Activated T-cell treated with anti-CD3 and anti-CD28 coated beads, Interleukin-2, amount 50 U/mL, for 48 hours (primary cell): Measurements from ENCODE around the gene HELZ2.
"Not testable (repeated sequence)": the region's sequence is repeated elsewhere in the genome, so short reads cannot be mapped to it uniquely, and the experiment has no call there.

Experiments
- DNase-seq, 2 experiments: peaks; one replicate each; pipeline ENCODE4 v3.0.0-alpha.2; 2020

The HELZ2 gene

DNA sequence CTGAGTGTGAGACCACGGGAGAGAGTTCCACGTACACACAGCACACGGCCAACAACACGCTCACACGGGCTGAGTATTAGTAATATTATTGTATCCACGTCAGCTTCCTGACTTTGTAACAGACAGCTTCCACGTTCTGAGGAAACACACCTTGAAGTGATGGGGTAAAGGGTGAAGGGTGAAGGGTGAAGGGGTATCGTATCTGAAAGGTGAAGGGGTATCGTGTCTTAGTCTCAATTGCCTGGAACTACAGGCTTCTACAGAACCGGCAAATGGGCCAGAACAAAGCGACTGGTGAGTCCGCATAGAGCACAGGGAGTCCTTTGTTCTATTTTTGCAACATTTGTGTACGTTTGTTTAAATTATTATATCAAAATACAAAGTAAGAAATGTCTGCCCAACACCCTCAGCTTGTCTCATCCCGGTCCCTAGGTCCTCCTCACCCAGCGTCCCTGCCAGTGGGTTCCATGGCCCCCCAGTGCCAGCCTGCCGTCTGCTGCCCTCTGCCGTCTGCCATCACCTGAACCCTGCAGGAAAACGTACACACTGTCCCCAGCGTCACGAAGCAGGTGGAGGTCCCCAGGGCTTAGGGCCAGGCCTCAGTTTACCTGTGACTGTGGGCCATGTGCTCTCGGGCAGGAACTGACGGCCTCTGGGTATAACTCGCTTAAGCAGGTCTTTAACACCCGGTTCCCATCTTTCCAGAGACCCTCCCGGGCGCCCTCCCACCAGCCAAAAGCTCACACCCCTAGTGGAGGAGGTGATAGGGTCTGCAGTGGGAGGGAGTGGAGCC, 4.4 kb upstream of the HELZ2 start:
- no peak for DNase-seq

DNA sequence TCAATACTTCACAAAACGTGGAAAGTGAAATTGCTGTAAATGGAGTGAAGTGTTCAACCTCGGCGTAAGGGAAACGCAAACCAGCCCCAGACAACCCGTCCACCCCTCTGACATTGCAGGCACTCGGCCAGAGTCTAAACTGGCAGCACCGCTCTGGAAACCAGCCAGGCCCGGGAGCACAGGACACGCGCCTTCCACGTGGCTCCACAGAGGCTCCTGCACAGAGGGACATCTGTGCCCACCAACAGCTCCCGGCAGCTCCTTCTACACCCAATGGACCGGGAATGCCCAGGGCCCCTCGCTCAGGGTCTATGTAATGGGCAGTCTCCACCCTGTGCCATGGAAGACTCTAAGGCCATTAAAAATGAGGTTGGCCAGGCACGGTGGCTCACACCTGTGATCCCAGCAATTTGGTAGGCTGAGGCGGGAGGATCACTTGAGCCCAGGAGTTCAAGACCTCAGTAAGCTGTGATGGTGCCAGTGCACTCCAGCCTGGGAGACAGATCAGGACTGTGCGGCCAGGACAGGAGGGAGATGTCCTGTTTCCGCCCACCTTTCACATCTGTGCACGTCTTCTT, 3.4 kb upstream of the HELZ2 start:
- no peak for DNase-seq

DNA sequence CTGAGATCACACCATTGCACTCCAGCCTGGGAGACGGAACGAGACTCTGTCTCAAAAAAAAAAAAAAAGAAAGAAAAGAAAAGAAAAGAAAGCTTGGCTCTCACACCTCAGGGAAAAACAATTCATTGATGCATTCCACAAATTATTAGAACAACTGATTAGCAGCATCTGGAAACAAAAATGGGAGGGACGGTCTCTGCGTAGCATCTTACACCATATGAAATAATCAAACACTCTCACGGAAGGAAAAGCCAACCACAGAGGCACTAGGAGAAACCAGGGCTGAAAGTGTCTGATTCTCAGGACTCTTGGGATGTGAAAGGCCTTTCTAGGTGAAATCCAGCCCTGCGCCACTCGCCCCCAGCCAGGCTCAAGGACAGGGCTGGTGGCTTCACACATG, 2.3 kb upstream of the HELZ2 start:
- no peak for DNase-seq

DNA sequence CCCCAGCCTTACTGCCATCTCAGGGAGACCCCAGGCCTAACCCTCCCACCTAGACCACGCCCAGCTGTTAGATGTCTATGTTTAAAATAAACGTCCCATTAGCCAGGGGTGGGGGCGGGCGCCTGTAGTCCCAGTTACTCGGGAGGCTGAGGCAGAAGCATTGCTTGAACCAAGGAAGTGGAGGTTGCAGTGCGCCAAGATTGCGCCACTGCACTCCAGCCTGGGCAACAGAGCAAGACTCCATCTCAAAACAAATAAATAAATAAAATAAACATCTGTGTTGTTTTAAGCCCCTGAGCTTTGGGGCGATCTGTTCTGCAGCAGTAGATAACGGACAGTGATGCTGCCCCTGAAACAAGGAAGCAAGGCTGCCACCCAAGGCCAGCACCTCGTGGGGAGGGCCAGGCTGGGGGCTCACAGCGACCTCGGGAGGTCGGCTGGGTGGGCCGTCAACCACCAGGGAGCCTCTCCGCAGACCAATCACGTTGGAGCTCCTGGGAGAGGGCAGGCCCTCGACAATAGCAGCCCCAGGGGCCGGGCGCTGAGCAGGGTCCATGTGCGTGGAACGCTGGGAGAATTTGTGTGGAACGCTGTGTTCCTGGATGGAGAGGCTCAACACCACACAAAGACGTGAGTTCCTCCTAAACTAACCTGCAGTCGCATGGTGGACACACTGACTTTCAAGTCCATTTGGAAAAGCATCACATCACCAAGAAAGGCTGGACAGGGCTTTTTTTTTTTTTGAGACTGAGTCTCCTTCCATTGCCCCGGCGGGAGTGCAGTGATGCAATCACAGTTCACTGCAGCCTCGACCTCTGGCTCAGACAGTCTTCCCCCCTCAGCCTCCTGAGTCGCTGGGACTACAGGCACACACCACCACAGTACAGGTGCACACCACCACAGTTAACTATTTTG, 1.0 kb upstream of the HELZ2 start:
- DNase-seq: no peak

DNA sequence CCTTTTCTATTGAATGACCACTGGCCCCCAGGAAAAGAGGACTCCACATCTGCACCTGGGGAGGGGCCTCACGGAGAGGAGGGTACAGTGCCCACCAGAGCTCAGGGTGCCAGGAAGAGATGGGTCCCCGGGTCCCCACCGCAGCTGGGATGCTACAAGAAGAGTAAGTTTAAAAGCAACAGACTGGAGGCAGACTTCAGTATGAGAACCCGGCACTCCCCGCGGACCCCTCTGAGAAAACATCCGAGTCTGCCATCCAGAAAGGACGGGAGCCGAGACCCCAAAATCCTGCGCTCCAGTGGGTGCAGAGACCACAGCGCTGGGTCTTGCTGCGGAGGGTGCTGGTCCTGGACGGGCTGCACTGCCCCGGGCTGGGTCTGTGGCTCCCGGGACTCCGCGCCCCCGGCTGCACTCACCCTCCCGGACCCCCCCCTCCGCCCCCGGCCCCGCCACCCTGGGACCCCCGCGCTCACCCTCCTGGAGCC, 350 bp downstream of the HELZ2 start:
- DNase-seq: no peak

DNA sequence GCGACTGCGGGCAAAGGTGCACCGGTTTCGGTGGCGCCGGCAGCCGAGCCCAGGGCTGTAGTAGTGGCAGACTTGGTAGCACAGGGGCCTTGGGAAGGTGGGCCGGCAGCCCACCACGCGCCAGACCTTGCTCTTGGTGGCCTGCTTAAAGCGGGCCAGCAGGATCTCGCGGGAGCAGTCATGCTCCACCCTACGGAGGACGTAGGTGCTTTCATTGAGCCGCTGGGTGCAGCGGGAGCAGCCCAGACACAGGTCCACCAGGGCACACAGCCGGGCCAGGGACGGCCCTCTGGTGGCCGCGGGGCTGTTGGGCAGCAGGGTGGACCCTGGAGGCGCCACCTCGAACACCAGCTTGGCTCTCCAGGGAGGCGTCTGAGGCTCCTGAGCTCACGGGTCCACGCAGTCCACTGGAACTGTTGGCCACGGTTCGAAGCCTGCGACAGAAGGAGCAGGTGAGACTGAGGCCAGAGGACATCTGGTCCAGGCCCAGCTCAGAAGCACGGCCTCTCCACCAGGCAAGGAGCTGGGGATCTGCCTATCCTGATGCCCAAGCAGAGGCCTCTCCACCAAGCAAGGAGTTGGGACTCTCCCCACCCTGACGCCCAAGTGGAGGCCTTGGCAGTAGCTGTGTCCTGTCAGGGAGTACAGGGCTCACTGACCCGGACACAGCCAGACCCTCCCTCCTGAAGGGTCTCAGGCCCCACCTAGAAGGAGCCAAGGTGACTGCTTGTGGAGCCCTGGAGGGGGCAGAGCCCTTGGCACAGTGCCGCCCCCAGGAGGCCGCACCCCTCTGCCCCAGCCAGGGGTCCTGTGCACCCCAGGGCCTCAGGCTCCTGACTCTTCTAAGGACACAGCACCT, 1.0 kb downstream of the HELZ2 start:
- DNase-seq: no peak

DNA sequence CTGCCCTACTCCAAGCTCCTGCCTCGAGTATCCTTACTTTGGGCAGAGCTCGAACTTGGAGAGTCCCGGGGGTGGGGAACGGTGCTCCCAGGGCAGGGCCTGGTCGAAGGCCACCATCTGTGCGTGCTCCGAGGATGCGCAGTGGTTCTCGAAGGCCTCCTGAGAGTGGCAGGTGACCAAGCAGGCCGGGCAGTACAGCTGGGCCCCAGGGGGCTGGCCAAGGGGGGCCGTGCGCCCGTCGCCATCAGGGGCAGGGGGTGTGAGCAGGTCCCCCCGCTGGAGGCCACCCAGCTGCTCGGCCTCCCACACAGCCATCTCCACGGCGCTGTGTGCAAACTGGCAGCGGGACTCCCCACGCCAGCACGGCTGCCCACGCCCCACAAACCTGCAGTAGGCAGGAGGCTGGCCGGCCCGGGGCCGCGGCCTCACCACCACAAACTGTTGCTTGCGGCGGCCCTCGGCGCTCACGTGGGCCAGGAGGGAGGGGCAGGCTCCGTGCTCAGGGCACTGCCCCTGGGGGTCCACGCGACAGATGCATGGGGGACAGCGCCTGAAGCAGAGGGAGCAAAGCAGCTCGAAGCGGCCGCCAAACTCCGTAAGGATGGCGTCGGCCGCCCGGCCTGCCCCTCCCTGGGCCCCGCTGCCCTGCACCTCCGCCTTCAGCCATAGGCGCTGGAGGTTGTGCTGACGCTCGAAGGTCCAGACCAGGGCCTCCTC, 1.8 kb downstream of the HELZ2 start:
- DNase-seq: no peak

DNA sequence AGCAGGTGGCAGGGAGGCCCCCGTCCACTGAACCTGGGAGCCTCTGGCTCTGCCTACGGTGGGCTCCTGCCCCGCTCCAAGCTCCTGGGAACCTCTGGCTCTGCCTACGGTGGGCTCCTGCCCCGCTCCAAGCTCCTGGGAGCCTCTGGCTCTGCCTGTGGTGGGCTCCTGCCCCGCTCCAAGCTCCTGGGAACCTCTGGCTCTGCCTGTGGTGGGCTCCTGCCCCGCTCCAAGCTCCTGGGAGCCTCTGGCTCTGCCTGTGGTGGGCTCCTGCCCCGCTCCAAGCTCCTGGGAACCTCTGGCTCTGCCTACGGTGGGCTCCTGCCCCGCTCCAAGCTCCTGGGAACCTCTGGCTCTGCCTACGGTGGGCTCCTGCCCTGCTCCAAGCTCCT, 3.0 kb downstream of the HELZ2 start:
- not testable (repeated sequence) for DNase-seq

DNA sequence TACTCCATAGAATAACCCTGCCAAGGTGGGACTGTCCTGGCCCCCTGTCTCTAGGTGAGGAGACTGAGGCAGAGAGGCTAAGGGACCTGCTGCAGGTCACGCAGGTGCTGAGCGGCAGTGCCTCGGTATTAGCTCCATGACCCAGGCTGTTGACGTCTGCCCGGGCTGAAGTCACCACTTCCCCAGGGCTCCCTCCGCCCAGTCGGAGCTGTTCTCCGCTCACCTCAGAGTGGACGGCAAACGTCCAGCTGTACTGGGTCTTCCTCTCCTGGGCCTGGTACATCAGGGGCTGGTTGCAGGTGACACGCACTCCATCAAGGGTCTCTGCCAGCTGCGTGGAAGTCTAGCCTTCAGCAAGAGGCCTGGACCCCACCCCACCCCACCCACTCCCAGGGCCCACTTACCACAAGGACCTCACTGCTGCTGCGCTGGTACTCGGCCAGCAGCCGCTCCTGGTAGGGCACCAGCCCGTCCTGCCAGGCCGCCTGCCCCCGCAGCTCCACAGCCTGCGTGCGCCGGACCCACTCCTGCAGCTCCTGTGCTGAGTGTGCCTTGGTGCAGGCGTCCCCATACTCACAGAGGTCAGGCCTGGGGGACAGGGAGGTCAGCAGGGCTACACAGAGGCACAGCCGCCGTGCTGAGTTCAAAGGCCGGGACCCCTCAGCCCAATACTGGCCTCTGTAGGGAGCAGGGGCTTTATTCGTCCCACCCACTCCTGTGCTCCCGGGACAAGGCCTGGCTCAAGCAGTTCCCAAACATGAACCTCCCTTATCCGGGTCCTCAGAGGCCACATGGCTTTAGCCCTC, 3.6 kb downstream of the HELZ2 start:
- DNase-seq: no peak

DNA sequence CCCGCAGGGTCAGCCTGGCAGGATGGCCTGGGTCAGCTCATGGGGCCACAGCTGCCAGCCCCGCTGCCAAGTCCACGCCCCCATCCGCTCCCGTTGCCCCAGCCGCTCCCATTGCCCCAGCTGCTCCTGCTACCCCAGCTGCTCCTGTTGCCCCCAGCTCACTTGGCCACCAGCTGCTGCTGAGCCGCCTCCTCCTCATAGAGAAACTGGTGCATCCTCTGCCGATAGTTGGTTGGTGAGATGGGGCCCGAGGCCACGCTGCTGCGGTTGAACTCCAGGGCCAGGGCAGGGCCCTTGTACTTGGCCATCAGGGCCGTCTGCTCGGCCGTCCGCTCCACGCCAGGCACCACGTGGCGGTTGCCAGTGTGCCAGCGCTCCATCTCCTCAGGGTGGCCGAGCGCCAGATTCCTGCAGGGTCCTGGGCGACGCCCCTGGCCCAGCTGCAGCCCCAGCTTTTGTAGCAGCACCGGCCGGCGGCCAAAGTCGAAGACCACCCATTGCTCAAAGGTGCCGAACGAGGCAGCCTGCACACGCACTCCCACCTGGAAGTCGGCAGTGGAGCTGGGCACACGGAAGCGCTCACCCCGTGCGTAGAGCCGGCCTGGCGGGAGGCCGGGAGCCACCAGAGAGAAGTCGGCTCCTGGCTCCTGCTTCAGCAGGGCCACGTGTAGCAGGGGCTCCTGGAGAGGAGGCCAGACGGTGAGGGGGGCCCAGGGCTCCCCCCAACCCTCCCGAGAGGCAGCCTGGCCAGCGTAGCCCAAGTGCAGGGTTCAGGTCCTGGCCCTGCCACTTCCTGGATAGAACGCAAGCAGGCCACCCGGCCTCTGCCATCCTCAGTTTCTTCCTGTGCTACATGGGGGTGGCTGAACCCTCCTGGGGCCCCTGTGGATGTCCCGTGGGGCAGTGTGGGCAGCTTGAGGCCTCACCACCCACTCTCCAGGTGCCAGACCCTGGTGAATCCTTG, 4.8 kb downstream of the HELZ2 start:
- no peak for DNase-seq

DNA sequence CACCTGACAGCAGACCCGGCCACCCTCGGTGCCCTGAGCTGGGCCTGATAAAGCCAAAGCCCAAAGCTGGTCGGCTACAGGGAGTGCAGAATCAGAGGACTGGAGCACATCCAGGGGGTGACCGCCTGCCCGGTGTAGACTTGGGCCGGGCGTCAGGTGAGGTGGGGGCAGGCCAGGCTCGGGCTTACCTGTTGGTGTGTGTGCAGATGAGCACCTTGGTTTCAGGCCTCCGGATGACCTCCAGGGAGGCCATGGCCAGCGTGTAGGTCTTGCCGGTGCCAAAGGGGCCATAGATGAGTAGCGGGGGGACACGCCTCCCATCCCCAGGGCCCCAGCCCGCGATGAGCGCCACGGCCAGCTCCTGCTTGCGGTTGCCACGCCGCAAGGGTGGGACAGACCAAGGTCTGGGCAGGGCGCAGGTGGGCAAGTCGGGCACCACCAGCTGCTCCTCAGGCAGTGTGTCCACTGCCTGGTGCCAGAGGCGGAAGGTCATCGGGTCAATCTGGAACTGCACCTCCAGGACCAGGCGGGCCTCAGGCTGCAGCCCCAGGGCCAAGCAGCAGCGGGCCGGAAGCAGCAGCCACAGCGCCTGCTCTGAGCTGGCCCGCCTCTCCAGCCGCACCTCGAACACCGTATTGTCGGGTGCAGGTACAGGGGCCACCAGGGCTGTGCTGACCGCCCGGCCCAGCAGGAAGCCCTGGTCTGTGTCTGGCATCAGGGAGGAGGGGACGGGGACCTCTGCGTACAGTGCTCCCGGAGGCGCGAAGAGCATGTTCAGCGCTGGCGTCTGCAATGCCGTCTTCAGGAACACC, 5.7 kb downstream of the HELZ2 start:
- DNase-seq: no peak

DNA sequence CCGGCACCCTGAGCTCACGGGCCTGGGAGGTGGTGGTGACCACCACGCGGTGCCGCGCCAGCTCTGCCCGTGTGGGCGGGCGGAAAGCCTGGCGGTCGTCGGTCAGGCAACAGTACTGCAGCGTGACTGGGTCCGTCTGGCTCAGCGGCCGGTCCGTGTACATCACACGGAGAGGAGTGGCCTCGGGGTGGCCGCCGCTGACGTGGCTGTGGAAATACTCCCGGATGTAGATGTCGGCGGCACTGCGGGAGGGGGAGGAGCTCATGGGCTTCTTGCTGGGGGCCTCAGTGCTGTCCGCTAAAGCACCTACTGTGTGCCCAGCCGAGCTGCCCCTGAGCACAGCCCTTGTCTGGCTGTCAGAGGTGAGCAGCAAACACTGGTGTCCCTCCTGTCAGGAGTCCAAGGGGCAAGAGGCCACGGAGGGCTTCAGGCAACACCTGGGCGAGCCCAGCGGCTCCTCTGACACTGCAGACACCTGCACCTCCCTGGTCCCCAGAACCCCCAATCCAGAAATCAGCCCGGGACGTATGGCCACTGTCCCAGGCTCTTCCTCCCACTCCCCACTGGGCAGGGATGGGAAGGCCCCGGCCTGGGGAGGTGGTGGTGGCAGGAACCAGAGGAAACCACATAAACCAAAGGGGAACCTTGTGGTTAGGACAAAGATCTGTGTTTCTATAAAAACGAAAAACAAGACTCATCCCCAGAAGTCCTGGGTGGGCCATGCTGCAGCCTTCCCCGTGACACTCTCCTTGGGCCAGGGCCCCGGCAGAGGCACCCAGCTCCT, 6.5 kb downstream of the HELZ2 start:
- DNase-seq: peak; percentile 73 to 75

DNA sequence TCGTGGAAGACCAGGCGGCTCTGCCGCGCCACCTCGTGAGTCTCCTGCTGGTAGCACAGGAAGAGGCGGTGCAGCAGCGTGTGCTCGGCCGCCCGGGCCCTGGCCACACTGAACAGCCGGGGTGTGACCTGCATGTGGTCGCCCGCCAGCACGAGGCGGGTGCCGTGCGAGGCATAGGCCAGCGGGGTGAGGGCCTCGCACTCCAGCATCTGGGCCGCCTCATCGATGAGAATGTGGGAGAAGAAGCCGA, 7.0 kb downstream of the HELZ2 start:
- DNase-seq: no peak

DNA sequence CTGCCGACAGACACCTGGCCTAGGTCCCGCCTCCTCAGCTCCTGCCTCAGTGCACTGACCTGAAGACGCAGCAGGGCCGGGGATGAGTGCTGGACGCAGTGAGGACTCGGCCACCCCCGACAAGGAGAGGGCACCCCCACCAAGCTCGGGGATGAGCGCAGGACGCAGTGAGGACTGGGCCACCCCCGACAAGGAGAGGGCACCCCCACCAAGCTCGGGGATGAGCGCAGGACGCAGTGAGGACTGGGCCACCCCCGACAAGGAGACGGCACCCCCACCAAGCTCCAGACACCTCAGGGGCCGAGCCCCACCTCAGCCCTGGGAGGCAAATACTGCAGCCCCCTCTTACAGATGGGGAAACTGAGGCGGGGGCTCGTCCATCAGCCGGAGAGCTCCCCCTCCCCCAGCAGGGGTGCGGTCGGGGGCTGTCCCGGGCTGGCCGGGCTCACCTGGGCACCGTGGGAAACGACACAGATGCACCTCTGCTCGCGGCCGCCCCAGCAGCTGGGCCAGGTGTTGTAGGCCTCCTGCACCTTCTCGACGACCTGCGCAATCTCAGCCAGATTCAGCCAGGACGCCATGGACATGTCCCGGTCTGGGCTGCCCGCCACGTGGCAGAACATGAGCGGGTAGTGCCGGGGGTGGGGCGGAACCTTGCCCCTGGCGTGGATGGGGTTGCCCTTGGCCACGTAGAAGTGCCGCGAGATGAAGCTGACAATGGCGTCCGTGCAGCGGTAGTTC, 7.5 kb downstream of the HELZ2 start:
- no peak for DNase-seq

DNA sequence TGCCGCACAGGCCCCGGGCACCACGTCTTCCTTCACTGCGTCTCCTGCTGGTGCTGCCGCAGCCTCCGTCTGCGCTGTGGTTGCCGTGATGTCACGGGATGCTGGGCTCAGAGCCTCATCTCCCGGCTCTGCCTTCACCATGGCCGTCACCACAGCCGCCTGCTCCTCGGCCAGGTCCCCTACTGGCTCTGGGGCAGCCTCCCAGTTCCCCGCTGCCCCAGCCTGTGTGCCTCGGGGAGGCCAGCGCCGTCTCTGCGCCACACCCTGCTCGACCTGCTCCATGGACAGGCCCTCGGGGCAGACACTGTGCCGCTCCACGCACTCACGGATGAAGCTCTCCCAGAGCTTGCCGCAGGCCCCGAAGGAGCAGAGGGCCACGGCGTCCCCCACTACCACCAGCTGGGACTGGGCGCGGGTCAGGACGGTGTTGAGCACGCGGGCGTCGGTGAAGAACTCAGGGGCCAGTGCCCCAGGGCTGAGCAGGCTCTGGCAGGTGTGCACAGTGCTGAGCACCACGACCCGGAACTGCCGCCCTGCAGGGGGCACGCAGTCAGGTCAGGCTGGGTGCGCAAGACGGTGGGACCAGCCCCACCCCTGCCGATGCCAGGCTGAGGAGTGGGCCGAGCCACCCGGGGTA, 8.2 kb downstream of the HELZ2 start:
- DNase-seq: no peak

DNA sequence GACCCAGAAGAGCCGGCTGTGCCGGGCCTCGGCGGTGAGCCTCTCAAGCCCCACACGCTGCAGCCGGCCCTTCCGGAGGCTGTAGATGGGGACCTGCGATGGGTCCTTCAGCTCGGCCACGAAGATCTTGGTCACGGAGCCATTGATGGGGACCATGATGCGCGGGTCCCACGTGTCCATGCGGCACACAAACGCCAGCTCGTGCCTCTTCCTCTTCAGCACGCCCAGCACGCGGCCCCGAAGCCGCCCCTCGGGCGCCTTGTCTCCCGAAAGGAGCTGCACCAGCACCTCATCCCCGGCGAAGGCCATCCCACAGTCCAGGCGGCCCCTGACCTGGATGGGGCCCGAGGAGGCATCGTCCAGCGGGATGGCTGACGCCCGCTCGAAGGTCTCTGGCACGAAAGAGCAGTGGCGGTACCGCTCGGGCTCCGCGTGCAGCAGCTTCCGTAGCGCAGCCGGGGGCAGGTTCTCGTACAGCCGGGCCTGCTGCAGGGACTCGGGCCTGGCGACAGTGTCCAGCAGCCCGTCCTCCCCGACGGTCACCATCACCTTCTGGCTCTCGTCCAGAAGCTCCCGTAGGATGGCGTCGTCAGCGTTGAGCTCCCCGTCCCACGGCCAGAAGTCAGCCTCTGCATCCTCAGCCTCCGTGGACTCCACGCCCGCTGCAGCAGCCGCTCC, 8.9 kb downstream of the HELZ2 start:
- no peak for DNase-seq
